Measurements from ENCODE around the gene LHX5.

DNA sequence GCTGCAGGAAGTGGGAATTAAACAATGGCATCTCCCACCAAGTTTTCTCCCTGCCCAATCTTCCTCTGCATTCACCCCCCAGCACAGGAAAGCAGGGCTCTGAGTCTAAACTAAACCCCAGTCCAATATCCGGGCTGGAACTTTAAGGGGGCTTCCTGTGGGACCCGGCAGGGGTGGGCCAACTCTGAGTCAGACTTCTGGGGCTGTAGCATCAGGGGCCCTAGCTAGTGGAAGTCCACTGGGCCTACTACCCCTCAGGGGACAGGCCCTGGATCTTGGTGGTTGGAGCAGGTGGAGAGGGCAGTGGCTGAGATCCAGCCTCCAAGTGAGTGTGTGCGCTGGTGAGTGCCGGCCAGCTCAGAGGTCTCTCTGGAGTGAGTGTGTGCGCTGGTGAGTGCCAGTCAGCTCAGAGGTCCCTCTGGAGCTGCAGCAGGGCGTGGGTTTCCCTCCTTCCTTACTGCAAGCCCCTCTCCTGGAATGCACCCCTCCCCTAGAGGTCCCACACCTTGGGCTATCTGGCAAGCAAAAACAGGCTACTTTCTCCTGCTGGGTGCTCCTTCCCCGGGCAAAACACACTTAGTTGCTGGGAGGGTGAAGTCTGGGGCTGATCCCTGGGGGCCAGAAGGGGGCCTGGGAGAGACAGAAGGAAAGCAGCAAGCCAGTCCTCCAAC lies 5.6 kb upstream of the LHX5 start:
- TF ChIP-seq, protein P1, sequence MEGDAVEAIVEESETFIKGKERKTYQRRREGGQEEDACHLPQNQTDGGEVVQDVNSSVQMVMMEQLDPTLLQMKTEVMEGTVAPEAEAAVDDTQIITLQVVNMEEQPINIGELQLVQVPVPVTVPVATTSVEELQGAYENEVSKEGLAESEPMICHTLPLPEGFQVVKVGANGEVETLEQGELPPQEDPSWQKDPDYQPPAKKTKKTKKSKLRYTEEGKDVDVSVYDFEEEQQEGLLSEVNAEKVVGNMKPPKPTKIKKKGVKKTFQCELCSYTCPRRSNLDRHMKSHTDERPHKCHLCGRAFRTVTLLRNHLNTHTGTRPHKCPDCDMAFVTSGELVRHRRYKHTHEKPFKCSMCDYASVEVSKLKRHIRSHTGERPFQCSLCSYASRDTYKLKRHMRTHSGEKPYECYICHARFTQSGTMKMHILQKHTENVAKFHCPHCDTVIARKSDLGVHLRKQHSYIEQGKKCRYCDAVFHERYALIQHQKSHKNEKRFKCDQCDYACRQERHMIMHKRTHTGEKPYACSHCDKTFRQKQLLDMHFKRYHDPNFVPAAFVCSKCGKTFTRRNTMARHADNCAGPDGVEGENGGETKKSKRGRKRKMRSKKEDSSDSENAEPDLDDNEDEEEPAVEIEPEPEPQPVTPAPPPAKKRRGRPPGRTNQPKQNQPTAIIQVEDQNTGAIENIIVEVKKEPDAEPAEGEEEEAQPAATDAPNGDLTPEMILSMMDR (IDR thresholded peaks at IDR 0.05): no peak
- TF ChIP-seq POLR2AphosphoS5 (IDR thresholded peaks at IDR 0.05) (no peak), POLR2A (IDR thresholded peaks at IDR 0.05) (no peak)

Data from breast epithelium (tissue), 3 donors.